HG03060 (cell line): ENCODE measurements around the gene RAD1.

ENCODE experiments used
- ATAC-seq: cut with Tn5 transposase; IDR thresholded peaks from one replicate; pipeline ENCODE4 v1.9.1; 2021; ENCODE audit warnings: low read depth, moderate number of reproducible peaks; ENCODE audit not compliant: unreplicated experiment

The RAD1 gene

DNA sequence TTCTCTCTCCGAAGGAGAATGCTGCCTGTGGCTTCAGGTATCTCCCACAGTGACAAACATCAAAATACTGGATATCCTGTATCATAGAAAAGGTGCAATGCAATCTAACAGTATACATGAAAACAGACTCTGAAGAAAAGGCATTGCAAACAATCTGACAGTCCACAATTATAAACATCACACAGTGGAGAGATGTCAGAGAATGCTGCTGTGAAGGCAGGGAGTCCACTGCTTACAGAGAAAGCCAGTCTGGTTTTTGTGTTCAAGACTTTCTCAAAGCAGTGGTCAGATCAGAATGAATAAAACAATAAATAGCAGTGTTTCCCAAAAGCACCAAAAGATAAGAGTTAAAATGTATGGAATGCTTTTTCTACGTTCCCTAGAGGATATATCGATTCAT, 47.6 kb downstream of the RAD1 start:
- no peak for ATAC-seq

DNA sequence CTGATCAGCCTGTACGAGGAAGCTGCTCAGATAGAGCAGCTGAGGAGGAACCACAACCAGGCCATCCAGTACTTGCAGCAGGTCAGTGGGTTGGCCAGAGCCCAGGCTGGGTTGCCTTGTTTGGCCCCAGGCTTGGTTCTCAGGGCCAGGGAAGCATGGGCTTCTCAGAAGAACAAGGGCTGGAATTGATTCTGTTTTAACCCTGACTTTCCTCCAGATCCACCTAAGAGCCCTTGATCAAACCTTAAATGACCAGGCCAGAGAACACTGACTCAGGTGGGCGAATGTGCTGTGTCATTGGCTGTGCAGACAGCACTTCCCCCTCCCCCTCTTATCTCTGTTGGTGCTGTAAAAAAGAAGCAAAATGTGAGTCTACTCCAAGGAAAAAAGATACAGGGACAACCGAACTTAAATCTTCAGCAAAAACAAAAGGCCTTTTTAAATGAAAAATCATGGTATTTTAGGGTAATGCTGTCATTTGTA, 48.3 kb downstream of the RAD1 start:
- ATAC-seq: no peak

DNA sequence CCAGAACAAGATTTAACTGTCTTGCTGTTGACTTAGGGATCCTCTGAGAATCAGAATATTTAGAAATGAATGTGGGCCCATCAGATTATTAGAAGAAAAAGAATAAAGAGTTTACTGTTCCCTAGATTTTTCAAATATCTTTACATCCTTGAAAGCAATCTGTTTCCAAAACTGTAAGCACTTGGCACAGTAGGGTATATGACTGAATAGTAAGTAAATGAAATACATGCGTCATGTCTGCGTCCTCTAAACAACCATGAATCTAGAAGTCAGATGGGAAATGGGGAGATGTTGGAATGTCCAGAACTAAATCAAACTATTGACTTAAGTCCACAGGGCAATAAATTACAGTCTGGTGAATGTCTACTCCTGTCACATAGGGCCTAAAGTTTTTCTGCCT, 50.2 kb downstream of the RAD1 start:
- ATAC-seq: no peak

DNA sequence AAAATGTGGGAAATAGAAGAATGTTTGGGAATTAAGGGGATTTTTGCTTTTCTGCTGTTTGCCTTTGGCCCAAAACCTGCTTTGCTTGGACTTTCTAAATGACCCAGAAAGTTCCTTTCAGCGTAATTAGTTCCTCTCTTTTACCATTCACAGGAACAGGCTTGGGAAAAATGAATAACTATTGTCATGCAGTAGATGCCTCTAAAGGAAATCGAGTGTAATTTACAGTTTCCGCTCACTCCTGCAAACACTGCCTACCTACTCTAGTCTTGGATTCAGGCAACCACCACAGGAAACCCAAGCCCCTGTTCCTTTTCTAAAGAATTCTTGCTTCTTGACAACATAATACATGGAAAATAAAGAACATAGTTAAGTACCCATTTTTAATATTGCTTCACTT, 51.4 kb downstream of the RAD1 start:
- no peak for ATAC-seq

DNA sequence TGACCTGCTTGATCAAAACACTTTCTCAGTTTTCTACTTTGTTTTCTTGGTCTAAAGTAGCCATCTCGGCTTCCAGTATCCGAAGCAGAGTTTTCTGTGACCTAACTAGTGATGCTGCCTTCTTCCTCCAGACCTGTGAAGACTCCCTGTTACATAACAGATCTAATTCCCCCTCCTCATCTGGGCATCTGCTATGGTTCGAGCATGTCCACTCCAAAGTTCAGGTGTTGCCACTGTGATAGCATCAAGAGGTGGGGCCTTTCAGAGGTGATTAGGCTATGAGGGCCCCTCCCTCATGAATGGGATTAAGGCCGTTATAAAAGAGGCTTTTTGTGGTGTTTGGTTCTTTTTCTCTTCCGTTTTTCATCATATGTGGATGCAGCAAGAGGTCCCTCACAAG, 56.1 kb downstream of the RAD1 start:
- no peak for ATAC-seq

DNA sequence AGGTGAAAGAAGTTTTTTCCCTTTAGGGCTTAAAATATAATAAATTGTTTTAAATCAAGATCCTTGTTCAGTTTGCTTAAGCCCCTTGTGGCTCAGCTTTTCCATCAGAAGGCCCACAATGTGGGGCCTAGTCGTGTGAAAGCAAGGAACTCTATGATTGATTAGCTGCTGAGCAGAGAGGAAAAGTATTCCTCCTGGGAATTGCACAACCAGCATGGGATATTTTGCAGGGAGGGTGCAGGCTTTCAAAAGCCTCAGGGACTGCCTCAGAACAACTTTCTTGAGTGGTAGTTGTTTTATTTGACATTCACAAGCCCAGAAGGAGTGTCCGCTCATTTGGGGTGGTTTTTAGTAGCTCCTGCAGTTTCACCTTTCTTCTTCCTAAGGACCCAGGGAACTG, 56.5 kb downstream of the RAD1 start:
- ATAC-seq: no peak

GRCh38 chr5:34857894-34858293, 57.4 kb downstream of the RAD1 start:
- no peak for ATAC-seq

DNA sequence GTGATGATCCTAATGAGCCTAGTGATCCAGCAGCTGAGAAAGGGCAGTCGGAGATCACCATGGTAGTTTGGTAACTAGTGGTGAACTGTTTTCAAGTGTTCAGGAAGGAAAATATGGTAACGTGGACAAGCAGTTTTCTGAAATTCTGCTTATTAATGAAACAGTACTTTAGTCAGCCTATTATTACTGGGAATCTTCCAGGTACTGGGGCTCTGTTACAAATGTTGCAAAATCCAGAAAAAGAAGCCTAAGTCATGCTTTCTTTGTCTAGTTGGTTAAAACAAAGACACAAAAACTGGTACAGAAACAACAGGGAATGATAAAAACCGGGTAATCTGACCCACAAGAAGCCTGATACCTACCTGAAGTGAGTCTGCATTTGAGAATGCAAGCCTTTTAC, 58.1 kb downstream of the RAD1 start:
- ATAC-seq: no peak
